Bronchial epithelial cell (primary cell): ENCODE data around the gene MIA2. TPM values are rescaled to one million over a fixed set of nuclear protein-coding genes. Genes with fewer than 3 reads are reported as not detected.

Source experiments
- DNase-seq: peaks from one replicate; pipeline ENCODE4 v3.0.0-alpha.2; 2010; ENCODE audit warnings: low read depth
- FAIRE-seq: peaks from 2 replicates; lab custom pipeline; 2011; peaks lifted over from hg19 to GRCh38; lab: Jason Lieb, UNC
- H3K27me3 ChIP-seq: 2 replicates; pipeline ENCODE4 v1.5.1; 2011; ENCODE audit warnings: low read length; ENCODE audit not compliant: control insufficient read depth, insufficient read depth
- H3K36me3 ChIP-seq: 2 replicates; pipeline ENCODE4 v1.5.1; 2011; ENCODE audit warnings: low read length; ENCODE audit not compliant: control insufficient read depth, insufficient read depth
- H3K4me3 ChIP-seq: 2 replicates; pipeline ENCODE4 v1.5.1; 2011; ENCODE audit warnings: mild to moderate bottlenecking, low read depth, low read length, control low read depth
- CTCF ChIP-seq: IDR thresholded peaks from 2 replicates; pipeline ENCODE4 v1.5.1; 2011; ENCODE audit warnings: mild to moderate bottlenecking, moderate library complexity, low read length, control low read depth, inconsistent platforms; ENCODE audit not compliant: insufficient read depth, severe bottlenecking
- total RNA-seq: library from RNA; depleted of rRNA; stranded (reverse); fragments of >200 nt; gene quantifications from 2 replicates; pipeline ENCODE4 v1.2.1, GENCODE V29; 2014

The MIA2 gene
- total RNA-seq, 1 donor from 2014 or later: 41.9 TPM

DNA sequence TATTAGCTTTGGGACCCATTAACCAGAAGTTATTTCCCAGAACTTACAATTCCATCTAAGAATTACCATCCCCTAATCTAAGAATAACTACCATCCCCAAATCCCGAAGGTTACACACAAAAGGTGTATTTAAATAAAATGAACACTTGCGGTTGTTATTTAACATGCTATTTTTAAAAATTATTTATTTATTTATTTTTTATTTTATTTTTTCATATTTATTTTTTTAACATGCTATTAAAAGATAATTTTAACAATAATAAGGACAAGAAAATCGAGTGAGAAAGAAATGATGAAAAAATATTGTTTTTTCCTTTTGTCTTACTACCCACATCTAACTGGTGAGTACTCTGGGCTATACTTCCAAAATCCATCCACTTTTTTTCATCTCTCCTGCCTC lies 192.2 kb downstream of the MIA2 start:
- no peak for TF ChIP-seq CTCF
- Histone ChIP-seq H3K36me3 (no peaks in the 10 kb centered on the region), H3K27me3 (no peaks in the 10 kb centered on the region), H3K4me3 (no peak overlapping the region)
- DNase-seq (no peak), FAIRE-seq (no peak)

DNA sequence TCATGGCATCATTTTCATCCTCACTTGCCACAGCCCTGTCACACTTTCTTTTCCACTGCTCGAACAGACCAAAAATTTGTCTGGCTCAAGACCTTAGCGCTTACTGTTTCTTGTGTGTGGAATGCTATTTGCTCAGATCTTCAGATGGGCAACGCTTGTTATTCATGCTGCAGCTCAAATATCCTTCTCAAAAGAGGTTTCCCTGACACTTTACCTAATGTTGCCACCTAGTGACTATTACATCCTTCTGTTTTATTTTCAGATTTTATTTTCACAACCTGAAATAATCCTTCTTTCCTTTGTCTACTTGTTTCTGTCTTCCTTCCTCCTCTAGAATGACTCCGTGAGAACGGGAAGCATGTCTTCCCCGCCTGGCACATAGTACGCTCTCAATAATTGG lies 192.9 kb downstream of the MIA2 start:
- peak; percentile 22 for TF ChIP-seq CTCF
- DNase-seq (peak; percentile 55), FAIRE-seq (peak; percentile 75)
- Histone ChIP-seq H3K36me3 (no peaks in the 10 kb centered on the region), H3K4me3 (no peak overlapping the region), H3K27me3 (no peaks in the 10 kb centered on the region)

DNA sequence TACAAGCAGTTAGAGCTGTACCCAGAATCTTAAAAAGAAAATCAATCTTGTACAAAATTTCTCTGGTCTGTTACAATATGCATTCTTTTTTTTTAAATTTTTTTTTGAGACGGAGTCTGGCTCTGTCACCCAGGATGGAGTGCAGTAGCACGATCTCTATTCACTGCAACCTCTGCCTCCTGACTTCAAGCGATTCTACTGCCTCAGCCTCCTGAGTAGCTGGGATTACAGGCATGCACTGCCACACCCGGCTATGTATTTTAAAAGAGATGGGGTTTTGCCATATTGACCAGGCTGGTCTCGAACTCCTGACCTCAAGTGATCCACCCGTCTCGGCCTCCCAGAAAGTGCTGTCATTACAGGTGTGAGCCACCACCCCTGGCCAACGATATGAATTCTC lies 194.4 kb downstream of the MIA2 start:
- Histone ChIP-seq H3K36me3 (no peaks in the 10 kb centered on the region), H3K4me3 (no peak overlapping the region), H3K27me3 (no peaks in the 10 kb centered on the region)
- no peak for DNase-seq
- no peak for TF ChIP-seq CTCF
- no peak for FAIRE-seq

- Histone ChIP-seq H3K27me3 (no peaks in the 10 kb centered on the region), H3K36me3 (no peaks in the 10 kb centered on the region), H3K4me3 (peak overlapping the region; percentile 89)
- DNase-seq (no peak), FAIRE-seq (no peak)
- TF ChIP-seq CTCF: no peak
Measured at GRCh38 chr14:39430762-39431415, 197.2 kb downstream of the MIA2 start.

DNA sequence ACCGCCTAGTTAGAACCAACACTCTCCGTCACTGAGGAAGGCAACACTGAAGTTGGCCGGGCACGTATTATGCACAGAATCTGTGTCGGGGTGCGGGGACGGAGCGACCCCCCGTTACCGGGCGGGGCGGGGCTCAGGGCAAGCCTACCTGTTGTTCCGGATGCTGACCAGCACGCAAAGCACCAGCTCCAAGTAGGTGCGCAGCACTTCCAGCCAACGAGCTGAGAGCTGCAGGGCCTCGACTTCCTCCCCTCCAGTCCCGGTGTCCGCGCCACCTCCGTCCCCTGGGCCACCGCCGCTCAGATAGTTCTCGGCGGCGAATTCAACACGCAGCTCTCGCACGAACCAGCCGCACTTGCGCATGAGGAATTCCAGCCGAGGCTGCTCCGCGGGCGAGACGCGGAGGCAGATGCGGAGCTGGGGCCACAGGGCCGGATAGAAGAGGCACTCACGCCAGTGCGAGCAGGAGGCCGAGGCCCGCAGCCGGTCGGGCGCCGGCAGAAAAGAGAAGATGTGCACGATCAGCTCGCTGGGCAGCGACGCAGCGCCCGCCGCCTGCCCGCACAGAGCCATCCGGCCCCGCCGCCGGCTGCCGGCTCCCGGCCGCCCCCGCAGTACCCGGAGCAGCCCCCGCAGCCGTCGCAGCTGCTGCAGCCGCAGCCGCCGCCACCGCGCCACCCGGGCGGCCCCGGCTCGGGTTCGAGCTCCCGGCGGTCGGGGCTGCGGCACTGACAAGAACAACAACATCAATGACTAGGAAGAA lies 197.9 kb downstream of the MIA2 start:
- FAIRE-seq (no peak), DNase-seq (peak; percentile 46)
- Histone ChIP-seq H3K4me3 (peak overlapping the region; percentile 89), H3K36me3 (no peaks in the 10 kb centered on the region), H3K27me3 (no peaks in the 10 kb centered on the region)
- TF ChIP-seq CTCF: no peak

- TF ChIP-seq CTCF: no peak
- DNase-seq (peak; percentile 86), FAIRE-seq (no peak)
- Histone ChIP-seq H3K36me3 (no peaks in the 10 kb centered on the region), H3K4me3 (peak within 1 kb of the TSS; percentile 89), H3K27me3 (no peaks in the 10 kb centered on the region)
Measured at GRCh38 chr14:39432179-39432618, 198.5 kb downstream of the MIA2 start, which contains the start of gene FBXO33. FBXO33 (minus strand) TSS chr14:39432433; CDS start chr14:39432162, 271 bp downstream.
